Kidney epithelial cell (primary cell): ENCODE data around the gene SEZ6. TPM values are rescaled to one million over a fixed set of nuclear protein-coding genes. Genes with fewer than 3 reads are reported as not detected.

ENCODE experiments used
- DNase-seq: peaks from one replicate; pipeline ENCODE4 v3.0.0-alpha.2; 2010; ENCODE audit warnings: low read depth
- H3K27me3 ChIP-seq: 2 replicates; pipeline ENCODE4 v1.6.0; 2011; ENCODE audit warnings: low read length; ENCODE audit not compliant: control insufficient read depth, insufficient read depth
- H3K36me3 ChIP-seq: 2 replicates; pipeline ENCODE4 v1.5.1; 2011; ENCODE audit warnings: low read length; ENCODE audit not compliant: control insufficient read depth, insufficient read depth
- H3K4me3 ChIP-seq: 2 replicates; pipeline ENCODE4 v1.5.1; 2011; ENCODE audit warnings: low read depth, mild to moderate bottlenecking, control low read depth, low read length
- CTCF ChIP-seq: IDR thresholded peaks from 2 replicates; pipeline ENCODE4 v1.5.1; 2011; ENCODE audit warnings: mild to moderate bottlenecking, moderate library complexity, low read length, control low read depth, inconsistent platforms; ENCODE audit not compliant: insufficient read depth, poor library complexity, severe bottlenecking
- total RNA-seq: library from RNA; depleted of rRNA; stranded (reverse); fragments of >200 nt; gene quantifications from 2 replicates; pipeline ENCODE4 v1.2.3, GENCODE V29; 2015

SEZ6 gene
- total RNA-seq, 1 donor from 2014 or later: not detected

GRCh38 chr17:29043539-29044145, 37.8 kb upstream of the SEZ6 start:
- TF ChIP-seq CTCF: no peak
- H3K36me3 ChIP-seq: no peaks in the 10 kb centered on the region
- H3K4me3 ChIP-seq: no peak overlapping the region
- no peak for DNase-seq
- H3K27me3 ChIP-seq: peaks cover 15% of the 10 kb centered on the region

GRCh38 chr17:29042679-29043538, 37.1 kb upstream of the SEZ6 start, which contains the start of gene PIPOX:
Gene PIPOX, plus strand, starts transcription at chr17:29043141. Its CDS starts 85 bp downstream, at chr17:29043226.
- H3K4me3 ChIP-seq: no peak within 1 kb of the TSS
- H3K27me3 ChIP-seq: peaks cover 16% of the 10 kb centered on the region
- no peak for DNase-seq
- TF ChIP-seq CTCF: peak; percentile 47
- H3K36me3 ChIP-seq: no peaks in the 10 kb centered on the region

- TF ChIP-seq CTCF: no peak
- no peak overlapping the region for H3K4me3 ChIP-seq
- no peak for DNase-seq
- H3K36me3 ChIP-seq: no peaks in the 10 kb centered on the region
- peaks cover 24% of the 10 kb centered on the region for H3K27me3 ChIP-seq
Measured at GRCh38 chr17:29042026-29042678, 36.3 kb upstream of the SEZ6 start.

DNA sequence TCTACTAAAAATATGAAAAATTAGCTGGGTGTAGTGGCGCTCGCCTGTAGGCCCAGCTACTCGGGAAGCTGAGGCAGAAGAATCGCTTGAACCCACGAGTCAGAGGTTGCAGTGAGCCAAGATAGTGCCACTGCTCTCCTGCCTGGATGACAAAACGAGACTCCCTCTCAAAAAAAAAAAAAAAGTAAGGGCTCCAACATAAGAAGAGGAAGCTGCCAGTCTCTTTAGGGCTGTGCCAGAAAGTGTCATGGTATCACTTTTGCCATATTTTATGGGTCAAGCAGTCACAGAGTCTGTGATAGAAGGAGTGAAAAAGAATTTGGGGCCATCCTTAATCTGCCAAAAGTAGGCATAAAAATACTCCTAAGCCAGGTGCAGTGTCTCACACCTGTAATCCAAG, 35.7 kb upstream of the SEZ6 start:
- H3K36me3 ChIP-seq: no peaks in the 10 kb centered on the region
- no peak for DNase-seq
- no peak overlapping the region for H3K4me3 ChIP-seq
- TF ChIP-seq CTCF: no peak
- peaks cover 28% of the 10 kb centered on the region for H3K27me3 ChIP-seq

- H3K27me3 ChIP-seq: peaks cover 31% of the 10 kb centered on the region
- no peak for DNase-seq
- H3K4me3 ChIP-seq: no peak overlapping the region
- H3K36me3 ChIP-seq: no peaks in the 10 kb centered on the region
- TF ChIP-seq CTCF: no peak
Measured at GRCh38 chr17:29041091-29041490, 35.3 kb upstream of the SEZ6 start.
